ENCODE results near the gene HIRA. TPM values are rescaled to one million over a fixed set of nuclear protein-coding genes. Genes with fewer than 3 reads are reported as not detected.

Gene HIRA
- polyA plus RNA-seq, 1 experiment, result 17.1 TPM

GRCh38 chr22:19411690-19412045, 19.9 kb downstream of the HIRA start:
- H3K36me3 ChIP-seq (ENCODE audit: control insufficient read depth, insufficient read depth, low read length), result peaks cover 6% of the 10 kb centered on the region
- no peaks in the 10 kb centered on the region for H3K27me3 ChIP-seq (ENCODE audit: control insufficient read depth, insufficient read depth, low read length)
- DNase-seq (ENCODE audit: low read depth), result no peak
- ChIA-PET POLR2A (no interaction called here), CTCF (interaction anchor here (0.9 kb wide), 1 partner anchor 267 kb away, joined by 3 read pairs; the partner anchor contains the start of gene ESS2)
- no peak for TF ChIP-seq CTCF (IDR thresholded peaks at IDR 0.05; ENCODE audit: insufficient read depth, low read depth, low read length)
- no peak overlapping the region for H3K4me3 ChIP-seq (ENCODE audit: low read depth, low read length)

- CTCF ChIA-PET, result interaction anchor here (0.9 kb wide), 1 partner anchor 267 kb away, joined by 3 read pairs; the partner anchor contains the start of gene ESS2
- no peak for TF ChIP-seq CTCF (IDR thresholded peaks at IDR 0.05; ENCODE audit: insufficient read depth, low read depth, low read length)
- Histone ChIP-seq H3K36me3 (ENCODE audit: control insufficient read depth, insufficient read depth, low read length) (peaks cover 8% of the 10 kb centered on the region), H3K27me3 (ENCODE audit: control insufficient read depth, insufficient read depth, low read length) (no peaks in the 10 kb centered on the region), H3K4me3 (ENCODE audit: low read depth, low read length) (no peak overlapping the region)
- POLR2A ChIA-PET, result no interaction called here
- no peak for DNase-seq (ENCODE audit: low read depth)
These were observed 20.4 kb downstream of the HIRA start for GRCh38 chr22:19410941-19411689.

- H3K36me3 ChIP-seq (ENCODE audit: control insufficient read depth, insufficient read depth, low read length), result peaks cover 11% of the 10 kb centered on the region
- H3K4me3 ChIP-seq (ENCODE audit: low read depth, low read length), result no peak overlapping the region
- TF ChIP-seq CTCF (IDR thresholded peaks at IDR 0.05; ENCODE audit: insufficient read depth, low read depth, low read length), result no peak
- ChIA-PET CTCF (interaction anchor here (1.0 to 1.1 kb wide), 2 partner anchors 222 to 228 kb away, joined by 3 to 4 read pairs; no protein-coding TSS in a partner anchor), POLR2A (no interaction called here)
- DNase-seq (ENCODE audit: low read depth), result no peak
- no peaks in the 10 kb centered on the region for H3K27me3 ChIP-seq (ENCODE audit: control insufficient read depth, insufficient read depth, low read length)
These were observed 23.6 kb downstream of the HIRA start for GRCh38 chr22:19407649-19408606.

GRCh38 chr22:19406846-19407245, 24.7 kb downstream of the HIRA start:
- DNase-seq (ENCODE audit: low read depth), result no peak
- Histone ChIP-seq H3K27me3 (ENCODE audit: control insufficient read depth, insufficient read depth, low read length) (no peaks in the 10 kb centered on the region), H3K36me3 (ENCODE audit: control insufficient read depth, insufficient read depth, low read length) (peaks cover 11% of the 10 kb centered on the region), H3K4me3 (ENCODE audit: low read depth, low read length) (no peak overlapping the region)
- no peak for TF ChIP-seq CTCF (IDR thresholded peaks at IDR 0.05; ENCODE audit: insufficient read depth, low read depth, low read length)
- CTCF ChIA-PET, result interaction anchor here (1.1 kb wide), 1 partner anchor 223 kb away, joined by 4 read pairs; no protein-coding TSS in a partner anchor
- POLR2A ChIA-PET, result no interaction called here

- DNase-seq (ENCODE audit: low read depth), result no peak
- peaks cover 11% of the 10 kb centered on the region for H3K36me3 ChIP-seq (ENCODE audit: control insufficient read depth, insufficient read depth, low read length)
- CTCF ChIA-PET, result interaction anchor here (1.1 to 1.6 kb wide), 2 partner anchors 13 to 223 kb away, joined by 4 to 5 read pairs; no protein-coding TSS in a partner anchor
- no peak for TF ChIP-seq CTCF (IDR thresholded peaks at IDR 0.05; ENCODE audit: insufficient read depth, low read depth, low read length)
- POLR2A ChIA-PET, result no interaction called here
- H3K4me3 ChIP-seq (ENCODE audit: low read depth, low read length), result no peak overlapping the region
- H3K27me3 ChIP-seq (ENCODE audit: control insufficient read depth, insufficient read depth, low read length), result no peaks in the 10 kb centered on the region
These were observed 25.2 kb downstream of the HIRA start for GRCh38 chr22:19406281-19406811.
